OCI-LY3 (cell line): ENCODE measurements around the gene TCEAL6.
"Not testable (repeated sequence)": the region's sequence is repeated elsewhere in the genome, so short reads cannot be mapped to it uniquely, and the experiment has no call there.

Experiments used
- EZH2phosphoT487 ChIP-seq: fragments of 200-600 bp; shearing (Covaris generic); IDR thresholded peaks from 2 replicates; pipeline ENCODE4 v1.6.1; 2018; ENCODE audit warnings: antibody characterized with exemption, mixed run types, low read depth
- TF ChIP-seq, protein P1 (sequence below): fragments of 200-600, 300-600 bp; sonication (generic); IDR thresholded peaks from 2 replicates; pipeline ENCODE4 v1.5.1; 2014; ENCODE audit warnings: antibody characterized with exemption, low read length, low read depth

DNA sequence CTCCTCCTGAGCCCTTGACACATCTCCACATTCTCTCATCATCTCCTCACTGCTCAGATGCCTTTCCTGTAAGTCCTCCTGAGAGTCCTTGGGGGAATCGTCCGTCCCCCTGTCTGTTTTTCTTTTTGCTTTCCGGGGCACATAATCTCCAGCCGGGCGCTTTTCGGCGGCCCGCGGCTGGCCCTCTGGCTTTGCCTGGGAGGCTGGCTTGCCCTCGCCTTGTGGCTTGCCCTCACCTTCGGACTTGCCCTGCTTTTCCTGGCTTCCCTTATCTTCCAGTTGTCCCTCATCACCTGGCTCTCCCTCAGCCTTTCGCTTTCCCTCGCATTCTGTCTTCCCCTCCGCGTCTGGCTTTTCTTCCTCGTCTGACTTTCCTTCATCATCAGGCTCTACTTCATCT is 1.4 kb downstream of the TCEAL6 start:
- TF ChIP-seq, protein P1, sequence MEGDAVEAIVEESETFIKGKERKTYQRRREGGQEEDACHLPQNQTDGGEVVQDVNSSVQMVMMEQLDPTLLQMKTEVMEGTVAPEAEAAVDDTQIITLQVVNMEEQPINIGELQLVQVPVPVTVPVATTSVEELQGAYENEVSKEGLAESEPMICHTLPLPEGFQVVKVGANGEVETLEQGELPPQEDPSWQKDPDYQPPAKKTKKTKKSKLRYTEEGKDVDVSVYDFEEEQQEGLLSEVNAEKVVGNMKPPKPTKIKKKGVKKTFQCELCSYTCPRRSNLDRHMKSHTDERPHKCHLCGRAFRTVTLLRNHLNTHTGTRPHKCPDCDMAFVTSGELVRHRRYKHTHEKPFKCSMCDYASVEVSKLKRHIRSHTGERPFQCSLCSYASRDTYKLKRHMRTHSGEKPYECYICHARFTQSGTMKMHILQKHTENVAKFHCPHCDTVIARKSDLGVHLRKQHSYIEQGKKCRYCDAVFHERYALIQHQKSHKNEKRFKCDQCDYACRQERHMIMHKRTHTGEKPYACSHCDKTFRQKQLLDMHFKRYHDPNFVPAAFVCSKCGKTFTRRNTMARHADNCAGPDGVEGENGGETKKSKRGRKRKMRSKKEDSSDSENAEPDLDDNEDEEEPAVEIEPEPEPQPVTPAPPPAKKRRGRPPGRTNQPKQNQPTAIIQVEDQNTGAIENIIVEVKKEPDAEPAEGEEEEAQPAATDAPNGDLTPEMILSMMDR: not testable (repeated sequence)
- TF ChIP-seq EZH2phosphoT487: not testable (repeated sequence)
